Activated CD4-positive, alpha-beta T cell treated with anti-CD3 and anti-CD28 coated beads for 1 hour (primary cell): Measurements from ENCODE around the gene MID2.
"Not testable (repeated sequence)": the region's sequence is repeated elsewhere in the genome, so short reads cannot be mapped to it uniquely, and the experiment has no call there.

Experiments used
- DNase-seq: peaks from one replicate; pipeline ENCODE4 v3.0.0-alpha.2; 2020

Gene MID2

GRCh38 chrX:107845625-107846024 is 20.0 kb downstream of the MID2 start:
- DNase-seq: no peak

- no peak for DNase-seq
Measured at GRCh38 chrX:107848591-107848990, 22.9 kb downstream of the MID2 start.

GRCh38 chrX:107849747-107850421 is 24.2 kb downstream of the MID2 start:
- no peak for DNase-seq

GRCh38 chrX:107850422-107850765 is 24.7 kb downstream of the MID2 start:
- DNase-seq: no peak

- DNase-seq: no peak
Measured at GRCh38 chrX:107851215-107851614, 25.5 kb downstream of the MID2 start.

- not testable (repeated sequence) for DNase-seq
Measured at GRCh38 chrX:107851665-107852064, 26.0 kb downstream of the MID2 start.

- no peak for DNase-seq
Measured at GRCh38 chrX:107856289-107856688, 30.6 kb downstream of the MID2 start.

GRCh38 chrX:107857041-107857440 is 31.4 kb downstream of the MID2 start:
- not testable (repeated sequence) for DNase-seq

GRCh38 chrX:107857837-107858236 is 32.2 kb downstream of the MID2 start:
- DNase-seq: no peak

- DNase-seq: no peak
Measured at GRCh38 chrX:107861056-107861455, 35.4 kb downstream of the MID2 start.

GRCh38 chrX:107871136-107871535 is 45.5 kb downstream of the MID2 start:
- no peak for DNase-seq

GRCh38 chrX:107878106-107878505 is 52.4 kb downstream of the MID2 start:
- no peak for DNase-seq

GRCh38 chrX:107880054-107880610 is 54.5 kb downstream of the MID2 start:
- no peak for DNase-seq

- no peak for DNase-seq
Measured at GRCh38 chrX:107894038-107894437, 68.4 kb downstream of the MID2 start.

- DNase-seq: no peak
Measured at GRCh38 chrX:107902721-107903120, 77.1 kb downstream of the MID2 start.

GRCh38 chrX:107905366-107905765 is 79.7 kb downstream of the MID2 start:
- DNase-seq: no peak

- DNase-seq: no peak
Measured at GRCh38 chrX:107924136-107924746, 98.6 kb downstream of the MID2 start.

GRCh38 chrX:107934262-107934661 is 108.6 kb downstream of the MID2 start:
- DNase-seq: no peak

- DNase-seq: no peak
Measured at GRCh38 chrX:107935200-107935599, 109.5 kb downstream of the MID2 start.

GRCh38 chrX:107935664-107936433 is 110.2 kb downstream of the MID2 start:
- DNase-seq: no peak

- no peak for DNase-seq
Measured at GRCh38 chrX:107936434-107936730, 110.7 kb downstream of the MID2 start.

GRCh38 chrX:107940095-107940494 is 114.4 kb downstream of the MID2 start:
- no peak for DNase-seq

- not testable (repeated sequence) for DNase-seq
Measured at GRCh38 chrX:107955337-107955736, 129.7 kb downstream of the MID2 start.

- no peak for DNase-seq
Measured at GRCh38 chrX:107968623-107969022, 143.0 kb downstream of the MID2 start.
